CD4-positive, alpha-beta T cell treated with Interleukin-1 beta for 1 hour (primary cell): ENCODE data around the gene PLEKHB2.
"Not testable (repeated sequence)": the region's sequence is repeated elsewhere in the genome, so short reads cannot be mapped to it uniquely, and the experiment has no call there.

Source experiments
- DNase-seq, 2 donors: peaks; one replicate each; pipeline ENCODE4 v3.0.0-alpha.2; 2020 to 2022

PLEKHB2 gene, protein sequence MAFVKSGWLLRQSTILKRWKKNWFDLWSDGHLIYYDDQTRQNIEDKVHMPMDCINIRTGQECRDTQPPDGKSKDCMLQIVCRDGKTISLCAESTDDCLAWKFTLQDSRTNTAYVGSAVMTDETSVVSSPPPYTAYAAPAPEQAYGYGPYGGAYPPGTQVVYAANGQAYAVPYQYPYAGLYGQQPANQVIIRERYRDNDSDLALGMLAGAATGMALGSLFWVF

DNA sequence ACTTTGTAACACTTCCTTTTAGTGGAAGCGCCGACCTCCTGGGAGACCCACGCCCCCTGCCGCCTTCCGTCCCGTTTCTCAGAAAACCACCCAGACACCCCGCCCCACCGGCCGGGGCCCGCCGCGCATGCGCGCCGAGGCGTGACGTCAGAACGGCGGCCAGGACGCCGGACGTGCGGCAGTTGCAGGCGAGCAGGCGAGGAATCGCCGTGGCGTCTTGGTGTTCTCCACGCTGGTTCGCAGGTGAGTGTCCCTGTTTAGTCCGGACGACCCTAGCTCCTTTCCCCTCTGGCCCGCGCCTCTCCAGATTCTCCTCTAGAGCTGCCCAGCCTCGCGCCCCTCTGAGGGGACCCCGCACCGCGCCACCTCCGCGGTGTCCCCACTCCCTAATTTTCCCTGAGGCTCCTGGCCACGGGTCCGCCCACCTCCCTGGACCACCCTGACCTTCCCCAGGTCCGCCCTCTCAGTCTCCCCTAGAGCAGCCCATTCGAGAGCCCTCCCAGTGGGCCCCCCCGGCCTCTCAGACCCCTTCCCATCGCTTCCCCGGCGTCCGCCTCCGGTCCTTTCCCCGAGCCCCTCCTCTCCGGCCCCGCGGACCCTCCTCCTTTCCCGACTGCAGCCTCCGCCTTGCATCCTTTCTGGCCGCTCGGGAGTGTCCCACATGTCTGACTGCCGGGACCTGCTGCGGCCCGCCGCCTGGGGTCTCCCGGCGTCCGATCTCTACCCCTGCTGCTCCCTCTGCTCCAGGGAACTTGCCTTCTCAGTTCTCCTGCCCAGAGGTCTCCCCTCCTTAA lies at the start of gene PLEKHB2:
Gene PLEKHB2, plus strand, starts transcription at position 181 of the 794 bp plus-strand sequence. CDS start 15,606 bp downstream, outside the sequence.
- DNase-seq: peak; percentile 93 to 94

GRCh38 chr2:131056204-131056931 lies 48.8 kb upstream of the PLEKHB2 start:
- no peak for DNase-seq

- no peak for DNase-seq
Measured at GRCh38 chr2:131056932-131057287, 48.2 kb upstream of the PLEKHB2 start.

DNA sequence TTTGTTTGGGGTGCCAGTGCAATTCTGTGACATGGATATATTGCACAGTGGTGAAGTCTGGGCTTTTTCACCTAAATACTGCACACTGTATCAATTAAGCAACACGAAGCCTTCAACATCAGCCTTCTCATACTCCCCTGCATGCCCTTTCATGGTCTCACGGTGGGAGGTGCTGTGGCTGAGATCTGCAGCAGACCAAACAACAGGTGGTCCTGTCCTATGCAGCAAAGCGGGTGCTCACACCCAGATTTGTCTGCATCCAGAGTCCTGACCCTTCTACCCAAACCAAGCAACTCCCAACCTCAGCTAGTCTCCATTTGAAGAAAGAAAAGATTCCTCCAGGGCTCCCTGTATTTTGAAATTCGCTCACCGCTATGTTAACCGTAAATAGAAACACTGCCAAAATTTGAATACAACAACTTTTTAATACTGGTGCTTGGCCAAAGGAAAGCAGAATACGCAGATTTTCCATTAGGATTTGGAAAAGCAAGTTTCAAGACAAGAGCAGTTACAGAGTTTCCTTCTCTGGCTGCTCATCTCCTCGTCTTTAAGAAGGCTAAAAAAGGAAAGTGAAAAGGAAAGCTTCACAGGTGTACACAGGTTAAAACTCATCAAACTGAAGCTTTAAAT lies 46.8 kb upstream of the PLEKHB2 start:
- DNase-seq: no peak

- DNase-seq: no peak
Measured at GRCh38 chr2:131058920-131059319, 46.2 kb upstream of the PLEKHB2 start.

DNA sequence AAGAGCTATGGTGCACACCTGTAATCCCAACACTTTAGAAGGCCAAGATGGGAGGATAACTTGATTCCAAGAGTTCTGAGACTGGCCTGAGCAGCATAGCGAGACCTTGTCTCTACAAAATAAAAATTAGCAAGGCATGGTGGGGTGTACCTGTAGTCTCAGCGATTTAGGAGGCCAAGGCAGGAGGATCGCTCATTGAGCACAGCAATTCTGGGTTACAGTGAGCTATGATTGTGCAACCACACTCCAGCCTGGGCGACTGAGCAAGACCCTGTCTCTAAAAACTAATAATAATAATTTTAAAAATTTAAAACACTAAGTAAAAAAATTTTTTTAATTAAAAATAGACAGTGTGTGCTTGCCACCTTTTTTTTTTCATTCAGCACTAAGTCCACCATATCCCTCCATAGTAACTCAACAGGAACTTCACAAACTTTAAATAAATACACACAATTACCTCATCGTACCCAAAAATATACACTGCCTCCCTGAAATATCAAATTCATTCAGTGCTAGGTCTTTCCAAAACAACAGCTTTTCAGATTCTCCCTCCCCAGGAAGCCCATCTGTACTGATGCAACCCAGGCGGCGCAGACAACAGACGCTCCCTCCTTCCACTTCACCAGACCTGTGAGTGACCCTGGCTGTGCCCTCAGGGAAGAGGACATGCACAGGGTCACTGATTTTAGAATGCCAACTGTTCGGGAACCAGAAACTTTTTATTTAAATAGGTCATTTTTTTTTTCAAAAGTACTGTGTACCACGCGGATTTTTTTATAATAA lies 41.4 kb upstream of the PLEKHB2 start:
- no peak for DNase-seq

DNA sequence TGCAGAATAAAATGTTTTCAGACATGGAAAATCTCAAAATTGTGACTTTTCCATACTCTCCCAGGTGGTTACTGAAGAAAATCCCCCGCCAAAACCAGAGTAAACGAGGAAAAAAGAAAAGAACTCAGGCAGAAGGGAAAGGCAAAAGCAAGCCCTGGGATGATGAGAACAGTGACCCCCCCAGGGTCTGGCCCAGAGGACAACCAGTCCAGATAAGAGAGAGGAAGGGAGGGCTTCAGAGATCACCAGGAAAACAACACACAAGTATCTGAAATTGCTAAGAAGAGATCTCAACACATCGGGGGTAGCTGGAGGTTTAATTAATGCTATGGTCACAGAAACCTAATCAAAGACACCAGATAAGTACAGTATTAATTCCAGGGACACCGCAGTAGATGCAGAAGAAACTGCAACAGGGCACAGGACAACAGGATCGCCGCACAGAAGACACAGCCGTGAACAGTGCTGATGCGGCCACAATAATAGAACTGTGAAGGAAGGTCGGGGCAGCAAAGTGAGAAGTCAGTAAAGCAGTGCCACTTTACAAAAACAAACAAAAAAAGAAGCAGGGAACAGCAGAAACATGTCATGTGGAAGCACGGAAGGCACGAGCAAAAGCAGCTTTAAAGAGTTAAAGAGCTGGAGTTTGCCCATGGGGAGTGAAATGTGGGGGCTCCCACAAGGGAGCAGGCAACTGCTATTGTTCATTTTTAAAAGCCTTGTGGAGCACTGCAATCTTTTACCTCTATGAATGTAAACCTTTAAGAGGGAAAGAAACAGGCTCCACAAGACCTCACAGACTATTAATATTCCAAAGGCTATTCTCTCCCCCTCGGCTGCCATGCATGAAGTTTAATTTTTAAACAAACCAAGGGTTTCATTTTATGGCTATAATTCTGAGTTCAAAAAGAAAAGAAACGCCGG lies 40.3 kb upstream of the PLEKHB2 start:
- DNase-seq: no peak

- DNase-seq: no peak
Measured at GRCh38 chr2:131067465-131068125, 37.5 kb upstream of the PLEKHB2 start.

DNA sequence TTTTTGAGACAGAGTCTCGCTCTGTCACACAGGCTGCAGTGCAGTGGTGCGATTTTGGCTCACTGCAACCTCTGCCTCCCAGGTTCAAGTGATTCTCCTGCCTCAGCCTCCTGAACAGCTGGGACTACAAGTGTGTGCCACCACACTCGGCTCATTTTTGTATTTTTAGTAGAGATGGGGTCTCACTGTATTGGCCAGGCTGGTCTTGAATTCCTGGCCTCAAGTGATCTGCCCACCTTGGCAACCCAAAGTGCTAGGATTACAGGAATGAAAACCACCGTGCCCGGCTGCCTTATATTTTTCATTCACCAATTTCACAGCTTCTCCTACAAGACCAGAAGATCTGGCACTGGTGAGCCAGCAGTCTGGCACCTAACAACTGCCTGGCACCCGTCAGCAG lies 37.0 kb upstream of the PLEKHB2 start:
- DNase-seq: not testable (repeated sequence)

GRCh38 chr2:131075578-131075977 lies 29.6 kb upstream of the PLEKHB2 start:
- DNase-seq: not testable (repeated sequence)

- no peak for DNase-seq
Measured at GRCh38 chr2:131076707-131077106, 28.4 kb upstream of the PLEKHB2 start.

GRCh38 chr2:131077182-131077846 lies 27.8 kb upstream of the PLEKHB2 start:
- DNase-seq: no peak

GRCh38 chr2:131077966-131078365 lies 27.2 kb upstream of the PLEKHB2 start:
- DNase-seq: no peak

DNA sequence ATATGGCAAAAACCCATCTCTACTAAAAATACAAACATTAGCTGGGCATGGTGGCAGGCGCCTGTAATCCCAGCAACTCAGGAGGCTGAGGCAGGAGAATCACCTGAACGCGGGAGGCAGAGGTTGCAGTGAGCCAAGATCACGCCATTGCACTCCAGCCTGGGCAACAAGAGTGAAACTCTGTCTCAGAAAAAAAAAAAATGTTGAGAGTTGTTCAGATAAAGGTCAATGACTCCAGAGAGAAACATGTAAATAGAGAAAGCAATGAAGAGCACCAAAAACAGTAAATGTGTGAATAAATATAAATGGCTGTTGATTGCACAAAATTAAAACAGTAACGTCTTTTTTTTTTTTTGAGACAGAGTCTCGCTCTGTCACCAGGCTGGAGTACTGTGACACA lies 25.2 kb upstream of the PLEKHB2 start:
- not testable (repeated sequence) for DNase-seq

GRCh38 chr2:131081190-131081589 lies 23.9 kb upstream of the PLEKHB2 start:
- DNase-seq: no peak

- DNase-seq: no peak
Measured at GRCh38 chr2:131085646-131086045, 19.5 kb upstream of the PLEKHB2 start.

- DNase-seq: no peak
Measured at GRCh38 chr2:131092458-131093005, 12.6 kb upstream of the PLEKHB2 start.

DNA sequence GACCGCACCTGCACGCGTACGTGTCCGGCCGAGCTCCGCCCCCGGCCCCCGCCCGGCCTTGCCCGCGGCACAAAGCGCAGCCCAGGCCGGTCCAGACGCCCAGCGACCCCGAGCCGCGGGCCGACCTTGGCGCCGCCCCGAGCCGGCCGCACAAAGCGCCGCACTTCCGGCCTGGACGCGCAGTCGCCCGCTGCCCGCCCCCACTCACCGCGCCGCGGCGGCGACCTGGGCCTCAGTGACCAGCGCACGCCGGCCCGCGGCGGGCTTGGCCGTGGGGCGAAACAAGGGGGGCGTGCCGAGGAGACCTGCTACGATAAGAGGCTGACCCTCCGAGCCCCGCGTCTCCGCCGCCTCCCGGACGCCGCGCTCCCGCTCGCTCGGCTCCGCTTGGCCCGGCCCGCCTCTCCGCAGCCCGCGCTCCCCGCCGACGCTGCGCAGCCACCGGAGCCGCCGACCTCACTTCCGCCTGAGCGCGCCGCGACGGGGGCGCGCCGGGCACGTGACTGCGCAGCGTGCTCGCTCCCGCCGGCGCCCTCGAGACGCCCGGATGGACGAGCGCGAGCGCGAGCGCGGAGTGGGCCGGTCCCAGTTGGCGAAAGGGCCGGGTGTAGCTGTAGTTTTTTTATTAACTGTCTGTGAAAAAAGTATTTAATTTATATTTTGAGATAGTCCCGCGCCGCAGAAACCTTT lies 12.0 kb upstream of the PLEKHB2 start, which contains the start of gene FAM168B:
Gene FAM168B, minus strand, starts transcription at position 455 of the 690 bp plus-strand sequence. CDS start 10,814 bp downstream, outside the sequence.
- DNase-seq: peak; percentile 89 to 90
